GM18507 (cell line): ENCODE data around the gene SUGCT.
"Not testable (repeated sequence)": the region's sequence is repeated elsewhere in the genome, so short reads cannot be mapped to it uniquely, and the experiment has no call there.

Experiments used
- DNase-seq: peaks from one replicate; pipeline ENCODE4 v3.0.0; 2011; ENCODE audit warnings: low read depth; ENCODE audit not compliant: insufficient read length; ENCODE audit errors: extremely low spot score
- FAIRE-seq: peaks from 2 replicates; lab custom pipeline; 2011; peaks lifted over from hg19 to GRCh38; lab: Jason Lieb, UNC

SUGCT gene

DNA sequence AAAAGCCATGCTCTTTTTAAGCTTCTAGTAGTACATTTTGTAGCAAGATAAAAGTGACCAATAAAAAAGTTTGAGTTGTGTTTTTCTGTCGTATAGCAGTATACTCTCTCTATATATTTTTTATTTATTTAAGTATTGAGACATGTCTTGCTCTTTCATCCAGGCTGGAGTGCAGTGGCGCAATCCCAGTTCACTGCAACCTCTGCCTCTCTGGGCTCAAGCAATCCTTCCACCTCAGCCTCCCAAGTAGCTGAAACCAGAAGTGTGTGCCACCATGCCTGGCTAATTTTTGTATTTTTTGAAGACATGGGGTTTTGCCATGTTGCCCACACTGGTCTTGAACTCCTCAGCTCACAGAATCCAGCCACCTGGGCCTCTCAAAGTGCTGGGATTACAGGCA lies 2.8 kb downstream of the SUGCT start:
- FAIRE-seq (no peak), DNase-seq (no peak)

DNA sequence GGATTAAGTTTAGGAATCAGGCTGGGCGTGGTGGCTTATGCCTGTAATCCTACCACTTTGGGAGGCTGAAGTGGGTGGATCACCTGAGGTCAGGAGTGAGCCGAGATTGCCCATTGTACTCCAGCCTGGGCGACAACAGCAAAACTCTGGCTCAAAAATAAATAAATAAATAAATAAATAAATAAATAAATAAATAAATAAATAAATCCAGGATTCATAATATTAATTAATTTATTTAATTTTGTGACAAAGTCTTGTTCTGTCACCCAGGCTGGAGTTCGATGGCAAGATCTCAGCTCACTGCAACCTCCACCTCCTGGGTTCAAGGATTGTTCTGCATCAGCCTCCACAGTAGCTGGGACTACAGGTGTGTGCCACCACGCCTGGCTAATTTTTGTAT lies 4.2 kb downstream of the SUGCT start:
- no peak for DNase-seq
- no peak for FAIRE-seq

DNA sequence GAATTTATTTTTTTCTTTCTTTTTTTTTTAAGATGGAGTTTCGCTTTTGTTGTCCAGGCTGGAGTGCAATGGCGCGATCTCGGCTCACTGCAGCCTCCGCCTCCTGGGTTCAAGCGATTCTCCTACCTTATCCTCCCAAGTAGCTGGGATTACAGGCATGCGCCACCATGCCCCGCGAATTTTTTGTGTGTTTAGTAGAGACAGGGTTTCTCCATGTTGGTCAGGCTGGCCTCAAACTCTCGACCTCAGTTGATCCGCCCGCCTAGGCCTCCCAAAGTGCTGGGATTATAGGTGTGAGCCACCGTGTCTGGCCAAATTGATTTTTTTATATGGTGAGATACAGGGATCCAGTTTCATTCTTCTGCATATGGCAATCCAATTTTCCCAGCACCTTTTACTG lies 5.1 kb downstream of the SUGCT start:
- not testable (repeated sequence) for FAIRE-seq, DNase-seq

DNA sequence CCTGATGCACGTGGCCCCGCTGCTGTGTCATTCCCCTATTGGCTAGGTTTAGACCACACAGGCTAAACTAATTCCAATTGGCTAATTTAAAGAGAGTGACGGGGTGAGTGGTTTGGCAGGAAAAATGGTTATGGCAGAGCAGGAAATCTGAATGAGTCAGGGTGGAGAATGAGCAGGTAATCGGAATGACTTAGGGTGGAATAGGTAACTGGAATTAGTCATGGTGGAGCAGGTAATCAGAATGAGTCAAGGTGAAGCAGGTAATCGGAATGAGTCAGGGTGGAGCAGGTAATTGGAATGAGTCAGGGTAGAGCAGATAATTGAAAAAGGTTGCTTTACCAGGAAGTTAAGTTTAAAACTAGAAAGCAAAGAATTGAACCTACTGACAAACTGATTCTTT lies 7.1 kb downstream of the SUGCT start:
- FAIRE-seq, DNase-seq: not testable (repeated sequence)

DNA sequence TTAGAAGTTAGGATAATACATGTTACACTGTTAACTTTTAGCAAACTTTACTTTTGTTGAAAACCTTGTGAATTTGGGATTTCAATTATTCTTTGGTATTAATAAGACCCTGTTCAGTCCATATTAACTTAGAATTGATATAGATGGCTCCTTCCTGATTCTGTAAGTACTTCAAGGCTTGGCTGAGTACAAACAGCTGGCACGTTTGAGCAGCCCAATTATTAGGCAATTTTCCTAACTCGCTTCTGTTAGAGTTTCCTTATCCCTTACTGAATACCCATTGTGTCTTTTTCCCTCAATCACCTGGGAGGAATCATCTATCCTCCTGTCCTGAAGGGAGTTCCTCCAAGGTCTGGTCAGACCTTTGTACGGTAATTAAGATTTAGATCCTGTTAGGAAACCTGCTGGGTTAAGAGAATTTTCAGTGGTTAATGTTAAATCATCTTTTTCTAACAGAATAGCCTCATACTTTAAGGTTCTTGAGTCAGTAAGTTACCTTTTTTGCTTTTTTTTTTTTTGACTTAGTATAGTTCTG lies 10.9 kb downstream of the SUGCT start:
- not testable (repeated sequence) for DNase-seq, FAIRE-seq

DNA sequence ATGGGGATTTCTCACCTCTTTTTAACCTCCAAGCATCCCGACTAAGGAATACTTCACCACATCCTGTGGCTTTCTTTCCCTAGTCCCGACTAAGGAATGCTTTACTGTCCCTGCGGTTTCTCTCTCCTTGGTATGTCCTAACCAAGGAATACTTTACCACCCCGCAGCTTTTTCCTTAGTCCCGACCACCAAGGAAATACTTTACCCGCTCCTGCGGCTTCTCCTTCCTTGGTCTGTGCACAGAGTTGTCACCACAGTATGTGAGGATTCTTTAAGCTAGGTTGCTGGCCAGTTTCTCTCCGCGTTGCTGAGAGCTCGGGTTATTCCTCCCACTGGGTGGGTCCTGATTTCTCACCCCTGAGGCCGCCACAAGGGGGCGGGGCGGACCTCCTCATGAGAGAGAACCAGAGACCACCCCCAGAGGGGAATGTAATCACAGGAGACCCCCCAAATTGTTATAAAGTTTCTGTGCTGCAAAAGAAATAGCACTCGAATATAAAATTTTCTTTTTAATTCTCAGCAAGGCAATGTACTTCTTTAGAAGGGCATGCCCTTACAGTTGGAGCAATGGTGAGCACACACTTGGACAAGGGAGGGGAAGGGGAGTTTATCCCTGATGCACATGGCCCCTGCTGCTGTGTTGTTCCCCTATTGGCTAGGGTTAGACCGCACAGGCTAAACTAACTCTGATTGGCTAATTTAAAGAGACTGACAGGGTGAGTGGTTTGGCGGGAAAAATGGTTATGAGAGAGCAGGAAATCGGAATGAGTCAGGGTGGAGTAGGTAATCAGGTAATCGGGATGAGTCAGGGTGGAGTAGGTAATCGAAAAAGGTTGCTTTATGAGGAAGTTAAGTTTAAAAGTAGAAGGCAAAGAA lies 12.8 kb downstream of the SUGCT start:
- DNase-seq (no peak), FAIRE-seq (no peak)

DNA sequence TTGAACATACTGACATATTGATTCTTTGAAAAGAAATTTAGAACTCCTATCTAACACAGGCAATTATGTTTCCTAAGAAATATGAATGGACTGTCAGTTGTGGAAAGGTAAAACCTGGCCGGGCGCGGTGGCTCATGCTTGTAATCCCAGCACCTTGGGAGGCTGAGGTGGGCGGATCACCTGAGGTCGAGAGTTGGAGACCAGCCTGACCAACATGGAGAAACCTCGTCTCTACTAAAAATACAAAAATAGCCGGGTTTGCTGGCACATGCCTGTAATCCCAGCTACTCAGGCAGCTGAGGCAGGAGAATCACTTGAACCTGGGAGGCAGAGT lies 13.4 kb downstream of the SUGCT start:
- not testable (repeated sequence) for DNase-seq, FAIRE-seq

DNA sequence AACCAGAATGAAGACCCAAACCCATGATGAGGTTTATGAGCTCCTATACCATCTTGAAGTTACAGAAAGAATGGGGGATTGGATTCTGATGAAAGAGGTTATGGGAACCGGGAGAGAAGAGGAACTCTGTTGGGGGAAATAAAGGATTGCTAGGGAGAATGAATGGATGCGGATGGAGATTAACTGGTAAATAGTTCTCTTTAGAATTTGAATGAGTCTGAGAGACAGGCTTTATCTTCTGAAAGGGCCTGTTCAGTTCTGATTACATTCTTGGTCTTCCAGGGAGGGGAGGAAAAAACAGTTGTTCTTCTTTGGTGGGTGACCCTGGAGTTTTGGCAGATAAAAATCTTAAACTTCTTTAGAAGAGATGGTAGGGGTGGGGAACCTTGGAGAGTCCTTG lies 13.9 kb downstream of the SUGCT start:
- DNase-seq, result no peak

DNA sequence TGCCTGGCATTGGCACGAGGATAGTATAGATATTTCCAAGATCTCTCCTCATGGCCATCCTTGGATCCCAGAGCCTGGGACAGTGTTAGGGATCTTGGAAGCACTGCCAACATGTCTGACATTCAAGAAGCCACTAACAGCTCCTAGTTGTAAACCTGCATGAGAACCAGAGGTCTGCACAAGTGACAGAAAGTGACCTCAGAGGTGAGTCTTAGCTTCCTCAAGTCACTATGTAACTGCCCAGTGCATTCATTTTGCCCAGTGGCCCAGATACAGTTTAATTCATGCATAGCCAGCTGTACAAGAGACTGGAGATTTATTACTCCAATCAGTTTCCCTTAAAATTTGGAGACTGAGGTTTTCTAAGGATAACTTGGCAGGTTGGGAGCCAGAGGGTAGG lies 16.7 kb downstream of the SUGCT start:
- FAIRE-seq (no peak), DNase-seq (no peak)

More for the DNA sequence above, 13.9 kb downstream of the SUGCT start:
- no peak for FAIRE-seq

DNA sequence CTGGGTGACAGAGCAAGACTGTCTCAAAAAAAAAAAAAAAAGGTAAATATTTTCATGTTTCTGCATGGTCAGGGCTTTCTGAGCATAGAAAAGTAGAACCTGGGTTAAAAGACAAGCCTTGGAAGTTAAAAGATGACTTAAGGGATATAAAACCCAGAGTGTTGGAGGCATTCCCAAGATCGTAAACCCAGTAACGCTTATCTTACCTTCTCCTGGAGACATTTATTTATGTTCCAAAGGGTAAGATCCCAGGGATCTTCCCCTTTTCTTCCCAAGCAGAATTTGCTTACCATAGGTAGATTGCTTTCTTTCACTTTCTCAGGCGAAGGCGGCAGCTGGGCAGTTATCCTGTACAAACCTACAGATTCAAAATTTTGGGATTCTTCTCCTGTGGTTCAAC lies 22.2 kb downstream of the SUGCT start:
- no peak for DNase-seq
- FAIRE-seq, result no peak

DNA sequence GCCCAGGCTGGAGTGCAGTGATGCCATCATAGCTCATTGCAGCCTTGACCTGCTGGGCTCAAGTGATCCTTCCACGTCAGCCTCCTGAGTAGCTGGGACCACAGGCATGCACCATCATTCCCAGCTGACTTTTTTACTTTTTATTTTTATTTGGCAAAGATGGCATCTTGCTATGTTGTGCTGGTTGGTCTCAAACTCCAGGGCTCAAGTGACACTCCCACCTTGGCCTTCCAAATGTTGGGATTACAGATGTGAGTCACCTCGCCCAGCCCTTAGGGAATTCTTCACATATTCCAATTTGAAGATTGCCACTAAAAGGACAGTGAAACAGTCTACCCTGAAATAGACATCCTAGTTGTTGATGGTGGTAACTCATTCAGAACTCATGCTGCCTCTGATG lies 27.7 kb downstream of the SUGCT start:
- DNase-seq (no peak), FAIRE-seq (no peak)

DNA sequence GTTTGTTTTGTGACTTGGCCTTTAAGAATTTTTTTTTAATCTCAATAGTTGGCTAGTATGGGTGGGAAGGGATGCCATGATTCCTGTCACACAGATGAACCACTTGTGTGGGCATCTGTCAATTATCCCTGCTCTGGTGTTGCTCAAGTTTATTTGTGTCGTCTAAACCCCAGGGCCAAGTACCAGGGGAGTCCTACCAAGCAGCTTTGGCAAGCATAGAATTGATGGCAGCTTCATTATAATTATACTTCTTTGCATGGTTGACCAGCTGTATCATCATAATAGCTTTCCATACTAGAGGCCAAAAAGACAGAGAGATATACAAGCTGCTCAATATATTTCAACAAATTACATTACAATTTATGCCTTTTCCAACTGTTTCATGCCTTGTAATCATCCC lies 30.4 kb downstream of the SUGCT start:
- DNase-seq, result no peak
- FAIRE-seq, result no peak

DNA sequence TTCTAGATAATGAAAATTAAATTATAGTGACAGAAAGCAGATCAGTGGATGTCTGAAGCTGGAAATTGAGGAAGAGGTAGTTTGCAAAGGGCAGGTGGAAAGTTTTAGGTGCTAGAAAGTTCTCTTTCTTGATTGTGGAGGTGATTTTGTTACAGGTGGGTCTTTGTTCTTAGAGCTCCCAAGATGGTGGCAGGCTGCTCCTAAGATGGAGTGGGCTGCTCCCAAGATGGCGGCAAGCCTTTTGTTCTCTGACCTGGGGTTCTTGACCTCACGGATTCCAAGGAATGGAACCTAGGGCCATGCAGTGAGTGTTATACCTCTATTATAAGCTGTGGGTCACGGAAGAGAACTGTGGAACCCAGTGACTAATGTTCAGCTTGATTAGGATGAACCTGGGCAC lies 32.5 kb downstream of the SUGCT start:
- FAIRE-seq (no peak), DNase-seq (no peak)

DNA sequence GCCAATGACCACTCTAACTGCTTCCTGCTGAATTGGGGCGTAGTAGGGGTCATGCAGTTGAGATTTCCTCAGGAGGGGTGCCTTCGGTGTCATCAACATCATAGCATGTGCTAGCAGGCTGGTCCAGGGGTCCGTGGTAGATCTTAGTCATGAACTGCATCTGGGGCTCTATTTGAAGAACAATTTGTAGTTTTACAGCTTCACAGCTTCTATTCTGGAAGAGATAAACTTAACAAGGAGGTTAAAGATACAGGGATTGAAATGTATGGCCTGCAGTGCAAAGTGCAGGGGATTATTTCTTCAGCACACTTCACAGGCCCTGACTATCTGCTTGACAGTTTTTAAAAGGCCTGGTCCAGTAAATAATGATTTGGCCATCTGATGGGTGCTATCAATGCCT lies 33.5 kb downstream of the SUGCT start:
- not testable (repeated sequence) for FAIRE-seq, DNase-seq

DNA sequence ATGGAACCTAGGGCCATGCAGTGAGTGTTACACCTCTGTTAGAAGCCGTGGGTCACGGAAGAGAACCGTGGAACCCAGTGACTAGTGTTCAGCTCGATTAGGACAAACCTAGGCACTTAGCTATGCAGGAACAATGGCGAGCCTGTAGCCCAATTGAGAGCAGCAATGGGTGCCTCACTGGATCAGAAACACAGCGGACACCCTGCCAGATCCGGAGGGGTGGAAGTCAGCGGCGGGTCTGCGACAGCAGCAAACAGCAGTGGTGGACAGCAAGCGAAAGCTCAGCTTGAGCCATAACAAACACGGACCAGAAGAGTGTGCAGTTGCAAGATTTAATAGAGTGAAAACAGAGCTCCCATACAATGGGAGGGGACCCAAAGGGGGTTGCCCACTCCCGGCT lies 38.3 kb downstream of the SUGCT start:
- DNase-seq, FAIRE-seq: not testable (repeated sequence)

DNA sequence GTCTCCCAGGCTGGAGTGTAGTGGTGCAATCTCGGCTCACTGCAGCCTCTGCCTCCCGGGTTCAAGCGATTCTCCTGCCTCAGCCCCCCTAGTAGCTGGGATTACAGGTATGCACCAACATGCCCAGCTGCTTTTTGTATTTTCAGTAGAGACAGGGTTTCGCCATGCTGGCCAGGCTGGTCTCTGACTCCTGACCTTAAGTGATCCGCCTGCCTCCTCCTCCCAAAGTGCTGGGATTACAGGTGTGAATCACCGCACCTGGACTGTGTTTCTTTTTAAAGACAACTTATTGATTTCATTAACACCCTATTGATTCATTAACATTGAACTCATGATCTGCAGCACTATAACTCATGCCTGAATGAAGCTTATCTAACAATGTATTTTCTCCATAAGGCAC lies 40.5 kb downstream of the SUGCT start:
- not testable (repeated sequence) for FAIRE-seq, DNase-seq

DNA sequence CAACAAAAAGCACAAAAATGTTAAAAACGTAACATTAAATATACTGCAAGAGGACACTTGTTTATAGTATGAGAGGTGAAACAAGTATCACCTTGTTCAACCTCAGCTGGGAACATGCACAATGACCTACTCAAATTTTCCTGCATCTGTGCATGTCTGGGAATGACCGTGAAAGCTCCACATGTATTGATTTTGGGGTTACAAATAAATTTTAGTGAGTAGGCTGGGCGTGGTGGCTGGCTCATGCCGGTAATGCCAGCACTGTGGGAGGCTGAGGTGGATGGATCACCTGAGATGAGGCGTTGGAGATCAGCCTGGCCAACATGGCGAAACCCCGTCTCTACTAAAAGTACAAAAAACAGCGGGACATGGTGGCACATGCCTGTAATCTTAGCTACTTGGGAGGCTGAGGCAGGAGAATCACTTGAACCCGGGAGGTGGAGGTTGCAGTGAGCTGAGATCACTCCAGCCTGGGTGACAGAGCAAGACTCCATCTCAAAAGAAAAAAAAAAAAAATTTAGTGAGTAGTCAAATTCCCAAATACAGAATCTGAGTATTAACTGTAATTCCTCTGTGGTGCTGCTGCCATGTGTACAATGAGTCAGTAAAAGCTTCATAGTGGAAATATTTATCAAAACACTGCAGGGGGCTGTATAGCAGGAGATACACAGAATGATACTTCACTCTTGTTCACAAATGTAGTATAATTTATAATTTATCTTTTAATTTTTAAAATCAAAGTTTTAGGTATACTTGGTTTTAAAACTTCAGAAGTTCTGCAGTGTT lies 41.1 kb downstream of the SUGCT start:
- FAIRE-seq, result no peak
- no peak for DNase-seq

DNA sequence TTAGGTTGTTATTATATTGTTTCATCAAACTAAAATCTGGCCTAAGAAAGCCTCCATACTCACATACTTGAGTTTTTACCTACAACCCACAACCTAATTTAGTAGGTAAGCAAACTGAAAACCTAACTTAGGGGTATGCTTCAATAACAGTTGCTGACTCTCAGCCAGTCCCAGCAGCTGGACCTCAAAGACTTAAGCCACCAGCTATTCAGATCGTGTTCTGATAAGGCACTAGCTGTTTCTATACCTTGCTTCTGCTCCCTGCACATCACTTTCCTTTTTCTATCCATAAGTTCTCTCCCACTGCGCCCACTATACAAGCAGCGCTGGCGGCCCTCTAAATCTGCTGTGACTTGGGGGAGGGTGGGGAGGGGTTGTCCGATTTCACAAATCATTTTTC lies 42.3 kb downstream of the SUGCT start:
- DNase-seq (no peak), FAIRE-seq (no peak)

DNA sequence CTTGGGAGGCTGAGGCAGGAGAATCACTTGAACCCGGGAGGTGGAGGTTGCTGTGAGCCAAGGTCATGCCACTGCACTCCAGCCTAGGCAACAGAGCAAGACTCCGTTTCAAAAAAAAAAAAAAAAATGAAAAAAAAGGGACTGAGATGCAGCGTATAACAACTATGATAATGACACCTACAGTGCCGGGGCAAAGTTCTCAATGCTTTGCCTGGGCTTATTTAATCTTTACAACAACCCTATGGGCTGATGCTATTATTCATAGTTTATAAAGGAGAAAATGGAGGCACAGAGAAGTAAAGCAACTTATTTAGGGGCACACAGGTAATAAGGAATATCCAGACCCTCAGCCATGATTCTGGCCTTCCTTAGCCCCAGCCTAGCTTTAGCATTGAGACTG lies 47.6 kb downstream of the SUGCT start:
- DNase-seq (no peak), FAIRE-seq (no peak)

DNA sequence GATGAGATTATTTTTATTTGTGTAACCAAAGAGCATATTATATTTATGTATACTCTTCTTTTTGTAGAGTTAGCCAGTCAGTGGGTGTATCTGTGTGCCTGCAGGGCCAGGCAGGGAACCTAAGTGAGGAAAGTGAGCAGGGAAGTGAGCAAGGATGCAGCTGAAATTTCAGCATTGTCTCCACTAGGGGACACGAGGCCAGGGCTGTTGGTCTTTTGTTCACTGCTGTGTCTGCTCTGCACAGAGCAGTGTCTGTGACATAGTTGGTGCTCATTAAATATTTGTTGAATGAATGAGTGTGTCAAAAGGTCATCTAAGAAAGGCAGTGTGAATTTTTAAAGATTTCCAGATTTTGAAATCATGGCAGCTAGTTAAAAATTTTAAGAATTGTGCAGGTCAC lies 51.8 kb downstream of the SUGCT start:
- no peak for FAIRE-seq
- DNase-seq, result no peak

DNA sequence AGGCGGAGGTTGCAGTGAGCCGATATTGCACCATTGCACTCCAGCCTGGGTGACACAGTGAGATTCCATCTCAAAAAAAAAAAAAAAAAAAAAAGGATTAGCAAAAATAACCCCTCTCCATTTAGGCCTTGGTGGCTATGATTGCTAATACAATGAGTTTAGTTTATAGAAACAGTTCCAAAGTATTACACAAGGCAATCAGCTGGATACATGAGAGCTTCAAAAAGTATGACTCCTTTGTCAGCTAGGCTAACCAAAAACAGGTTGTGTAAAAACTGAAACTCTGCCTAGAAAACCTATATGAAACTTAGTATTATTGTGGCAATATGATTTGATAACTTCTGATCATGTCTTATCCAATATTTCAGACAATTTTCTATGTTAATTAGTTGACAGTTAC lies 57.2 kb downstream of the SUGCT start:
- DNase-seq (no peak), FAIRE-seq (no peak)
